Endothelial cell of umbilical vein (primary cell): ENCODE data around the gene TCERG1L.

Source experiments
- CTCF ChIP-seq, 2 donors: IDR thresholded peaks; 1 replicate in 1 of 2; 2 replicates in 1 of 2; pipeline ENCODE4 v1.5.1; 2011; ENCODE audit warnings: low read length in 2 of 2, mild to moderate bottlenecking in 2 of 2, moderate library complexity in 2 of 2, control low read depth in 1 of 2, inconsistent platforms in 1 of 2, low read depth in 1 of 2; ENCODE audit not compliant: insufficient read depth in 1 of 2; ENCODE audit errors: extremely low read depth in 1 of 2
- EZH2 ChIP-seq: IDR thresholded peaks from 2 replicates; pipeline ENCODE4 v1.6.1; 2012; ENCODE audit warnings: borderline replicate concordance, low read depth, mild to moderate bottlenecking, moderate library complexity, low read length, inconsistent platforms; ENCODE audit not compliant: severe bottlenecking
- GATA2 ChIP-seq: IDR thresholded peaks from 2 replicates; pipeline ENCODE4 v1.7.0; 2011; ENCODE audit warnings: low read depth, mild to moderate bottlenecking, moderate library complexity, mixed read lengths, low read length; ENCODE audit not compliant: insufficient read length, insufficient read depth
- JUN ChIP-seq: IDR thresholded peaks from 2 replicates; pipeline ENCODE4 v1.6.1; 2011; ENCODE audit warnings: borderline replicate concordance, low read depth; ENCODE audit not compliant: insufficient read length, insufficient read depth
- MAX ChIP-seq: IDR thresholded peaks from 2 replicates; pipeline ENCODE4 v1.6.1; 2011; ENCODE audit not compliant: insufficient read depth, insufficient read length
- MYC ChIP-seq: IDR thresholded peaks from one replicate; pipeline ENCODE4 v1.6.1; 2011; ENCODE audit warnings: mild to moderate bottlenecking, low read depth, low read length
- POLR2A ChIP-seq: IDR thresholded peaks from 2 replicates; pipeline ENCODE4 v1.6.1; 2012; ENCODE audit warnings: low read depth, mild to moderate bottlenecking, control low read depth, low read length
- POLR2AphosphoS5 ChIP-seq: IDR thresholded peaks from 2 replicates; pipeline ENCODE4 v1.6.1; 2012; ENCODE audit warnings: low read depth, mild to moderate bottlenecking, control low read depth, low read length, moderate library complexity; ENCODE audit not compliant: insufficient read depth

GRCh38 chr10:131046194-131046593 is 265.3 kb downstream of the TCERG1L start:
- no peak for TF ChIP-seq MYC
- TF ChIP-seq CTCF (IDR thresholded peaks at IDR 0.05; ENCODE audit: extremely low read depth in 1 of 2, insufficient read depth in 1 of 2, low read depth in 1 of 2, low read length in 2 of 2): no peak
- TF ChIP-seq POLR2A: no peak
- TF ChIP-seq POLR2AphosphoS5: no peak
- no peak for TF ChIP-seq GATA2
- TF ChIP-seq MAX: no peak
- no peak for TF ChIP-seq JUN
- TF ChIP-seq EZH2: no peak
